ENCODE results near the gene MDC1.
A peak's percentile ranks its signal among the peaks of the same experiment; 100 is the strongest.
"Not testable (repeated sequence)": the region's sequence is repeated elsewhere in the genome, so short reads cannot be mapped to it uniquely, and the experiment has no call there.

Gene MDC1

GRCh38 chr6:30678964-30679726 lies 37.9 kb downstream of the MDC1 start:
- H3K4me3 ChIP-seq (ENCODE audit: low read depth, low read length): peak overlapping the region; percentile 75
- no peak for DNase-seq (ENCODE audit: low read depth)
- peak; percentile 94 for TF ChIP-seq CTCF (IDR thresholded peaks at IDR 0.05; ENCODE audit: low read depth, low read length, missing control alignments)

GRCh38 chr6:30676660-30677285 lies 40.3 kb downstream of the MDC1 start:
- H3K4me3 ChIP-seq (ENCODE audit: low read depth, low read length): no peak overlapping the region
- no peak for TF ChIP-seq CTCF (IDR thresholded peaks at IDR 0.05; ENCODE audit: low read depth, low read length, missing control alignments)
- no peak for DNase-seq (ENCODE audit: low read depth)

- TF ChIP-seq CTCF (IDR thresholded peaks at IDR 0.05; ENCODE audit: low read depth, low read length, missing control alignments): peak; percentile 76
- H3K4me3 ChIP-seq (ENCODE audit: low read depth, low read length): peak within 1 kb of the TSS; percentile 99
- DNase-seq (ENCODE audit: low read depth): peak; percentile 96
Observed at GRCh38 chr6:30672445-30673253, 44.4 kb downstream of the MDC1 start, which contains the start of gene DHX16. Gene DHX16 (minus strand): TSS chr6:30673006. CDS start chr6:30672841, 165 bp downstream.

GRCh38 chr6:30670760-30671527 lies 46.1 kb downstream of the MDC1 start:
- DNase-seq (ENCODE audit: low read depth): no peak
- H3K4me3 ChIP-seq (ENCODE audit: low read depth, low read length): no peak overlapping the region
- TF ChIP-seq CTCF (IDR thresholded peaks at IDR 0.05; ENCODE audit: low read depth, low read length, missing control alignments): peak; percentile 29

- not testable (repeated sequence) for DNase-seq (ENCODE audit: low read depth)
Observed at GRCh38 chr6:30666300-30666699, 50.8 kb downstream of the MDC1 start.

GRCh38 chr6:30664994-30665767 lies 51.9 kb downstream of the MDC1 start:
- H3K4me3 ChIP-seq (ENCODE audit: low read depth, low read length): no peak overlapping the region
- TF ChIP-seq CTCF (IDR thresholded peaks at IDR 0.05; ENCODE audit: low read depth, low read length, missing control alignments): no peak
- no peak for DNase-seq (ENCODE audit: low read depth)

More at GRCh38 chr6:30666300-30666699, 50.8 kb downstream of the MDC1 start:
- H3K4me3 ChIP-seq (ENCODE audit: low read depth, low read length): not testable (repeated sequence)

- not testable (repeated sequence) for DNase-seq (ENCODE audit: low read depth); H3K4me3 ChIP-seq (ENCODE audit: low read depth, low read length)
Observed at GRCh38 chr6:30657922-30658321, 59.2 kb downstream of the MDC1 start.
